Keratinocyte (primary cell): ENCODE measurements around the gene DEF6. TPM values are rescaled to one million over a fixed set of nuclear protein-coding genes. Genes with fewer than 3 reads are reported as not detected.
A peak's percentile ranks its signal among the peaks of the same experiment; 100 is the strongest.

Source experiments
- DNase-seq: peaks from one replicate; pipeline ENCODE4 v3.0.0-alpha.2; 2011; ENCODE audit warnings: low read depth, missing footprints, low spot score
- FAIRE-seq: peaks from 2 replicates; lab custom pipeline; 2011; peaks lifted over from hg19 to GRCh38; lab: Jason Lieb, UNC
- H2AFZ ChIP-seq: 2 replicates; pipeline ENCODE4 v1.6.0; 2012; ENCODE audit warnings: low read length, control low read depth, inconsistent platforms; ENCODE audit not compliant: control insufficient read depth
- H3K27ac ChIP-seq: 2 replicates; pipeline ENCODE4 v1.5.1; 2011; ENCODE audit warnings: low read length; ENCODE audit not compliant: control insufficient read depth, insufficient read depth
- H3K27me3 ChIP-seq: 3 replicates; pipeline ENCODE4 v1.6.0; 2011; ENCODE audit warnings: low read length; ENCODE audit not compliant: control insufficient read depth, insufficient read depth; ENCODE audit errors: extremely low read depth
- H3K36me3 ChIP-seq, 2 experiments: 2 replicates in 1 of 2; 3 replicates in 1 of 2; pipeline ENCODE4 v1.5.1; 2011; ENCODE audit warnings: low read length in 2 of 2, mild to moderate bottlenecking in 1 of 2; ENCODE audit not compliant: control insufficient read depth in 2 of 2, insufficient read depth in 2 of 2; ENCODE audit errors: extremely low read depth in 1 of 2
- H3K4me1 ChIP-seq: 3 replicates; pipeline ENCODE4 v1.5.1; 2011; ENCODE audit warnings: low read length; ENCODE audit not compliant: control insufficient read depth, insufficient read depth; ENCODE audit errors: extremely low read depth
- H3K4me2 ChIP-seq: 3 replicates; pipeline ENCODE4 v1.6.0; 2011; ENCODE audit warnings: low read depth, low read length; ENCODE audit not compliant: control insufficient read depth, insufficient read depth; ENCODE audit errors: extremely low read depth
- H3K4me3 ChIP-seq, 3 experiments: fragments of 200-600 bp in 1 of 3; sonication (generic) in 1 of 3; 2 replicates in 2 of 3; 3 replicates in 1 of 3; pipeline ENCODE4 v1.5.1; 2011 to 2016; ENCODE audit warnings: low read length in 3 of 3, mild to moderate bottlenecking in 3 of 3, control low read depth in 2 of 3, inconsistent platforms in 1 of 3, low read depth in 1 of 3, mixed read lengths in 1 of 3, mixed run types in 1 of 3, moderate library complexity in 1 of 3; ENCODE audit not compliant: control insufficient read depth in 2 of 3, insufficient read depth in 2 of 3; ENCODE audit errors: extremely low read depth in 1 of 3
- H3K79me2 ChIP-seq: 2 replicates; pipeline ENCODE4 v1.6.0; 2012; ENCODE audit warnings: low read length; ENCODE audit not compliant: control insufficient read depth, insufficient read depth
- H3K9ac ChIP-seq: 3 replicates; pipeline ENCODE4 v1.6.0; 2011; ENCODE audit warnings: low read length; ENCODE audit not compliant: control insufficient read depth, insufficient read depth; ENCODE audit errors: extremely low read depth
- H3K9me1 ChIP-seq: 3 replicates; pipeline ENCODE4 v1.6.0; 2011; ENCODE audit warnings: low read length; ENCODE audit not compliant: control insufficient read depth, insufficient read depth; ENCODE audit errors: extremely low read depth
- H3K9me3 ChIP-seq: 2 replicates; pipeline ENCODE4 v1.5.1; 2012; ENCODE audit warnings: low read depth, low read length; ENCODE audit not compliant: control insufficient read depth
- H4K20me1 ChIP-seq: 3 replicates; pipeline ENCODE4 v1.6.0; 2011; ENCODE audit warnings: low read length; ENCODE audit not compliant: control insufficient read depth, insufficient read depth; ENCODE audit errors: extremely low read depth
- EZH2 ChIP-seq: IDR thresholded peaks from one replicate; pipeline ENCODE4 v1.6.1; 2012; ENCODE audit warnings: inconsistent platforms, mild to moderate bottlenecking, low read length, moderate library complexity
- dilution Hi-C: fragments of 300-500 bp; cut with MboI; formaldehyde crosslinking; loops from one replicate; pipeline ENCODE4 v1.7.0; 2020; ENCODE audit warnings: low sequenced_read_pairs; ENCODE audit not compliant: extremely low pct_ligation_motif_present
- polyA plus RNA-seq, 5 experiments: library from polyadenylated mRNA; depleted of rRNA in 3 of 5; stranded (reverse) in 3 of 5; stranded (forward) in 1 of 5; unstranded in 1 of 5; fragments of >200 nt; gene quantifications; 1 replicate in 1 of 5; 2 replicates in 3 of 5; 3 replicates in 1 of 5; pipeline versions ENCODE4 v1.2.1 to v1.2.3, GENCODE V29; 2011 to 2012; ENCODE audit warnings: missing spikeins in 2 of 5, low read depth in 1 of 5, low replicate concordance in 1 of 5
- TF ChIP-seq, protein P1 (sequence below), 3 experiments: IDR thresholded peaks in 1 of 3; conservative IDR thresholded peaks in 1 of 3; optimal IDR thresholded peaks in 1 of 3; 2 replicates in 2 of 3; 3 replicates in 1 of 3; pipeline versions ENCODE3 to v1.5.1; 2011; ENCODE audit warnings: low read length in 3 of 3, mild to moderate bottlenecking in 3 of 3, moderate library complexity in 2 of 3, control low read depth in 1 of 3, inconsistent platforms in 1 of 3; ENCODE audit not compliant: insufficient read depth in 2 of 3; ENCODE audit errors: extremely low read depth in 1 of 3

The DEF6 gene
- polyA plus RNA-seq, 1 donor (not counting 4 experiments of a cell fraction or from before 2014, with no cell fraction given) = 17.3 TPM

GRCh38 chr6:35343092-35343834 is 45.6 kb downstream of the DEF6 start:
- Histone ChIP-seq H3K79me2 (peaks cover 40% of the 10 kb centered on the region), H3K27ac (peak overlapping the region; percentile 82), H2AFZ (peak overlapping the region; percentile 2), H3K4me1 (peaks cover 20% of the 10 kb centered on the region), H3K4me2 (peak overlapping the region; percentile 99), H3K4me3 (peak overlapping the region; percentile 68 to 90 (median 81)), H4K20me1 (no peaks in the 10 kb centered on the region), H3K9me3 (no peaks in the 10 kb centered on the region), H3K36me3 (peaks cover 6 to 22% of the 10 kb centered on the region in 2 experiments), H3K27me3 (no peaks in the 10 kb centered on the region), H3K9me1 (peaks cover 5% of the 10 kb centered on the region), H3K9ac (peak overlapping the region; percentile 87)
- dilution Hi-C loops = no loop called here
- FAIRE-seq (no peak), DNase-seq (no peak)
- TF ChIP-seq, protein P1, sequence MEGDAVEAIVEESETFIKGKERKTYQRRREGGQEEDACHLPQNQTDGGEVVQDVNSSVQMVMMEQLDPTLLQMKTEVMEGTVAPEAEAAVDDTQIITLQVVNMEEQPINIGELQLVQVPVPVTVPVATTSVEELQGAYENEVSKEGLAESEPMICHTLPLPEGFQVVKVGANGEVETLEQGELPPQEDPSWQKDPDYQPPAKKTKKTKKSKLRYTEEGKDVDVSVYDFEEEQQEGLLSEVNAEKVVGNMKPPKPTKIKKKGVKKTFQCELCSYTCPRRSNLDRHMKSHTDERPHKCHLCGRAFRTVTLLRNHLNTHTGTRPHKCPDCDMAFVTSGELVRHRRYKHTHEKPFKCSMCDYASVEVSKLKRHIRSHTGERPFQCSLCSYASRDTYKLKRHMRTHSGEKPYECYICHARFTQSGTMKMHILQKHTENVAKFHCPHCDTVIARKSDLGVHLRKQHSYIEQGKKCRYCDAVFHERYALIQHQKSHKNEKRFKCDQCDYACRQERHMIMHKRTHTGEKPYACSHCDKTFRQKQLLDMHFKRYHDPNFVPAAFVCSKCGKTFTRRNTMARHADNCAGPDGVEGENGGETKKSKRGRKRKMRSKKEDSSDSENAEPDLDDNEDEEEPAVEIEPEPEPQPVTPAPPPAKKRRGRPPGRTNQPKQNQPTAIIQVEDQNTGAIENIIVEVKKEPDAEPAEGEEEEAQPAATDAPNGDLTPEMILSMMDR (optimal IDR thresholded peaks at IDR 0.05 in 1 of 3, IDR thresholded peaks at IDR 0.05 in 1 of 3, conservative IDR thresholded peaks at IDR 0.05 in 1 of 3; ENCODE audit: extremely low read depth in 1 of 3, insufficient read depth in 2 of 3, low read length in 3 of 3) = no peak
- no peak for TF ChIP-seq EZH2

GRCh38 chr6:35343835-35344550 is 46.4 kb downstream of the DEF6 start:
- TF ChIP-seq, protein P1 (optimal IDR thresholded peaks at IDR 0.05 in 1 of 3, IDR thresholded peaks at IDR 0.05 in 1 of 3, conservative IDR thresholded peaks at IDR 0.05 in 1 of 3; ENCODE audit: extremely low read depth in 1 of 3, insufficient read depth in 2 of 3, low read length in 3 of 3) = no peak
- no peak for TF ChIP-seq EZH2

More at GRCh38 chr6:35343835-35344550, 46.4 kb downstream of the DEF6 start:
- peaks cover 5% of the 10 kb centered on the region for H3K9me1 ChIP-seq
- H3K4me1 ChIP-seq = peaks cover 20% of the 10 kb centered on the region
- H3K9ac ChIP-seq = peak overlapping the region; percentile 87
- H3K4me2 ChIP-seq = peak overlapping the region; percentile 99
- H4K20me1 ChIP-seq = no peaks in the 10 kb centered on the region
- no peak for DNase-seq
- H2AFZ ChIP-seq = no peak overlapping the region
- H3K36me3 ChIP-seq = peaks cover 9 to 22% of the 10 kb centered on the region in 2 experiments
- no peaks in the 10 kb centered on the region for H3K9me3 ChIP-seq
- dilution Hi-C loops = no loop called here
- no peaks in the 10 kb centered on the region for H3K27me3 ChIP-seq
- no peak for FAIRE-seq
- H3K79me2 ChIP-seq = peaks cover 40% of the 10 kb centered on the region
- peak overlapping the region; percentile 68 to 90 (median 81) for H3K4me3 ChIP-seq
- H3K27ac ChIP-seq = peak overlapping the region; percentile 82
